Esophagus squamous epithelium (tissue), 4 donors: ENCODE measurements around the gene GDF11.

ENCODE experiments used
- POLR2A ChIP-seq, 4 donors: fragments of 450-650 bp; IDR thresholded peaks; one replicate each; pipeline ENCODE4 v1.6.1; 2017; ENCODE audit warnings: antibody characterized with exemption in 4 of 4, mild to moderate bottlenecking in 4 of 4, moderate library complexity in 3 of 4
- TF ChIP-seq, protein P1 (sequence below), 6 experiments: fragments of 450-650 bp in 4 of 6; fragments of 200-600 bp in 2 of 6; sonication (generic) in 2 of 6; IDR thresholded peaks; one replicate each; pipeline ENCODE4 v1.5.1; 2016 to 2019; ENCODE audit warnings: antibody characterized with exemption in 6 of 6, mild to moderate bottlenecking in 4 of 6, moderate library complexity in 4 of 6

DNA sequence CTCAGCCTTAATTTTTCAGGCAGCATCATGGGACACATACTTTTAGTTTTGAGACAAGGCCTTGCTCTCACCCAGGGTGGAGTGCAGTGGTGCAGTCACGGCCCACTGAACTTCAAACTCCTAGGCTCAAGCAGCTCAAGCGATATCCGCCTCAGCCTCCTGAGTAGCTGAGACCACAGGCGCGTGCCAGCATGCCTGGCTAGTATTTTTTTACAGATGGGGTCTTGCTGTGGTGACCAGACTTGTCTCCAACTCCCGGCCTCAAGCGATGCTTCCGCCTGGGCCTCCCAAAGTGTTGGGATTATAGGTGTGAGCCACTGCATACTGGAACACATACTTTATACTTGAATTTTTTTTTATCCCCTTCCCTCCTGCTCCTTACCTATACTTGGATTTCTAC, 20.0 kb upstream of the GDF11 start:
- TF ChIP-seq, protein P1, sequence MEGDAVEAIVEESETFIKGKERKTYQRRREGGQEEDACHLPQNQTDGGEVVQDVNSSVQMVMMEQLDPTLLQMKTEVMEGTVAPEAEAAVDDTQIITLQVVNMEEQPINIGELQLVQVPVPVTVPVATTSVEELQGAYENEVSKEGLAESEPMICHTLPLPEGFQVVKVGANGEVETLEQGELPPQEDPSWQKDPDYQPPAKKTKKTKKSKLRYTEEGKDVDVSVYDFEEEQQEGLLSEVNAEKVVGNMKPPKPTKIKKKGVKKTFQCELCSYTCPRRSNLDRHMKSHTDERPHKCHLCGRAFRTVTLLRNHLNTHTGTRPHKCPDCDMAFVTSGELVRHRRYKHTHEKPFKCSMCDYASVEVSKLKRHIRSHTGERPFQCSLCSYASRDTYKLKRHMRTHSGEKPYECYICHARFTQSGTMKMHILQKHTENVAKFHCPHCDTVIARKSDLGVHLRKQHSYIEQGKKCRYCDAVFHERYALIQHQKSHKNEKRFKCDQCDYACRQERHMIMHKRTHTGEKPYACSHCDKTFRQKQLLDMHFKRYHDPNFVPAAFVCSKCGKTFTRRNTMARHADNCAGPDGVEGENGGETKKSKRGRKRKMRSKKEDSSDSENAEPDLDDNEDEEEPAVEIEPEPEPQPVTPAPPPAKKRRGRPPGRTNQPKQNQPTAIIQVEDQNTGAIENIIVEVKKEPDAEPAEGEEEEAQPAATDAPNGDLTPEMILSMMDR (IDR thresholded peaks at IDR 0.05): no peak
- no peak for TF ChIP-seq POLR2A (IDR thresholded peaks at IDR 0.05)
